RWPE2 (cell line): Measurements from ENCODE around the gene CHCHD4.

Experiments
- ATAC-seq: fragments of 200-7000 bp; cut with Tn5 transposase; 3 replicates; pipeline ENCODE4 v1.9.1; 2021; ENCODE audit warnings: low read depth
- DNase-seq: peaks from one replicate; pipeline ENCODE4 v3.0.0-alpha.2; 2020; ENCODE audit warnings: low spot score
- H3K27ac ChIP-seq: fragments of 450-650 bp; 2 replicates; pipeline ENCODE4 v1.5.1; 2017; ENCODE audit warnings: mild to moderate bottlenecking; ENCODE audit not compliant: poor library complexity, severe bottlenecking
- H3K27me3 ChIP-seq: fragments of 250-450 bp; sonication (Bioruptor Pico); 2 replicates; pipeline ENCODE4 v1.5.1; 2021; ENCODE audit warnings: mild to moderate bottlenecking, moderate library complexity; ENCODE audit not compliant: insufficient read depth, poor library complexity, severe bottlenecking
- H3K36me3 ChIP-seq: fragments of 250-450 bp; sonication (Bioruptor Pico); 2 replicates; pipeline ENCODE4 v1.5.1; 2020; ENCODE audit warnings: low read depth, mild to moderate bottlenecking, moderate library complexity
- H3K4me1 ChIP-seq: fragments of 250-450 bp; sonication (Bioruptor Pico); 2 replicates; pipeline ENCODE4 v1.5.1; 2021; ENCODE audit warnings: mild to moderate bottlenecking, moderate library complexity; ENCODE audit not compliant: insufficient read depth, poor library complexity, severe bottlenecking
- H3K4me3 ChIP-seq: fragments of 250-450 bp; sonication (Bioruptor Pico); 2 replicates; pipeline ENCODE4 v1.5.1; 2021; ENCODE audit warnings: mild to moderate bottlenecking, moderate library complexity; ENCODE audit not compliant: severe bottlenecking
- H3K9me3 ChIP-seq: fragments of 250-450 bp; sonication (Bioruptor Pico); 2 replicates; pipeline ENCODE4 v1.5.1; 2021; ENCODE audit warnings: mild to moderate bottlenecking, moderate library complexity; ENCODE audit not compliant: severe bottlenecking
- CTCF ChIP-seq: fragments of 450-650 bp; IDR thresholded peaks from one replicate; pipeline ENCODE4 v1.5.1; 2017; ENCODE audit warnings: mild to moderate bottlenecking, moderate library complexity; ENCODE audit not compliant: poor library complexity, severe bottlenecking

Gene CHCHD4

GRCh38 chr3:14166877-14167603, 42.4 kb upstream of the CHCHD4 start:
- H3K4me1 ChIP-seq = peaks cover 24% of the 10 kb centered on the region
- H3K27ac ChIP-seq = peak overlapping the region; percentile 61
- DNase-seq = no peak
- ATAC-seq = peak; percentile 56
- no peaks in the 10 kb centered on the region for H3K9me3 ChIP-seq
- H3K4me3 ChIP-seq = no peak overlapping the region
- TF ChIP-seq CTCF = no peak
- H3K27me3 ChIP-seq = no peaks in the 10 kb centered on the region
- peaks cover 96% of the 10 kb centered on the region for H3K36me3 ChIP-seq

- Histone ChIP-seq H3K4me3 (no peak overlapping the region), H3K36me3 (peaks cover 93% of the 10 kb centered on the region), H3K4me1 (peaks cover 5% of the 10 kb centered on the region), H3K27ac (no peak overlapping the region), H3K27me3 (no peaks in the 10 kb centered on the region), H3K9me3 (peaks cover 7% of the 10 kb centered on the region)
- no peak for DNase-seq
- no peak for ATAC-seq
- TF ChIP-seq CTCF = no peak
Measured at GRCh38 chr3:14162178-14162577, 37.5 kb upstream of the CHCHD4 start.

GRCh38 chr3:14161282-14161681, 36.6 kb upstream of the CHCHD4 start:
- Histone ChIP-seq H3K4me1 (peaks cover 14% of the 10 kb centered on the region), H3K36me3 (peaks cover 93% of the 10 kb centered on the region), H3K27ac (no peak overlapping the region), H3K9me3 (peaks cover 7% of the 10 kb centered on the region), H3K27me3 (no peaks in the 10 kb centered on the region), H3K4me3 (no peak overlapping the region)
- TF ChIP-seq CTCF = no peak
- ATAC-seq = no peak
- no peak for DNase-seq

- Histone ChIP-seq H3K9me3 (peaks cover 7% of the 10 kb centered on the region), H3K4me1 (peaks cover 17% of the 10 kb centered on the region), H3K36me3 (peaks cover 92% of the 10 kb centered on the region), H3K27me3 (no peaks in the 10 kb centered on the region), H3K4me3 (no peak overlapping the region), H3K27ac (no peak overlapping the region)
- ATAC-seq (no peak), DNase-seq (no peak)
- no peak for TF ChIP-seq CTCF
Measured at GRCh38 chr3:14159426-14159825, 34.8 kb upstream of the CHCHD4 start.

GRCh38 chr3:14158370-14158769, 33.7 kb upstream of the CHCHD4 start:
- peaks cover 7% of the 10 kb centered on the region for H3K9me3 ChIP-seq
- no peak for TF ChIP-seq CTCF
- no peaks in the 10 kb centered on the region for H3K27me3 ChIP-seq
- no peak overlapping the region for H3K4me3 ChIP-seq
- peaks cover 92% of the 10 kb centered on the region for H3K36me3 ChIP-seq
- ATAC-seq (no peak), DNase-seq (no peak)
- H3K27ac ChIP-seq = peak overlapping the region; percentile 75
- H3K4me1 ChIP-seq = peaks cover 17% of the 10 kb centered on the region
